HG03432 (cell line): ENCODE data around the gene GPLD1.

Experiments used
- ATAC-seq: cut with Tn5 transposase; IDR thresholded peaks from one replicate; pipeline ENCODE4 v1.9.1; 2021; ENCODE audit warnings: mild to moderate bottlenecking, moderate library complexity; ENCODE audit not compliant: unreplicated experiment

GPLD1 gene

GRCh38 chr6:24455061-24455460 is 34.3 kb downstream of the GPLD1 start:
- ATAC-seq = no peak

DNA sequence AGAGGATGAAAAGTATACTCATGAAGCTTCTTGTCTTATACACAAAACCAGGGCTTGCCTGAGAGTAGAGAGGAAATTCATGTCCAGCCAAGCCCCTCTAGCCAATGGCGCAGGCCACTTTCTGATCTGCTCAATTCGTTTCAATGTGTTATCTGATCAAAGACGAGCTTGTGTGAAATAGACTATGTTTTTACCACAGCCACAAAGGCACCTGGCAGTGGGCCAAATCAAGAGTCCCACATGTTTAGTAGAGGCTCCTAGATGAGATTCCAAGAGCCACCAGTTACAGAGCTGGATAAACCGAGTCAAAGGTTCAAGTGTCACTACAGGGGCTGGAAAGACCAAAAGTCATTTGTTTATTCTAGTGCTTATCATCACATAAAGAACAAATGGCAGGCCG is 34.9 kb downstream of the GPLD1 start:
- no peak for ATAC-seq

DNA sequence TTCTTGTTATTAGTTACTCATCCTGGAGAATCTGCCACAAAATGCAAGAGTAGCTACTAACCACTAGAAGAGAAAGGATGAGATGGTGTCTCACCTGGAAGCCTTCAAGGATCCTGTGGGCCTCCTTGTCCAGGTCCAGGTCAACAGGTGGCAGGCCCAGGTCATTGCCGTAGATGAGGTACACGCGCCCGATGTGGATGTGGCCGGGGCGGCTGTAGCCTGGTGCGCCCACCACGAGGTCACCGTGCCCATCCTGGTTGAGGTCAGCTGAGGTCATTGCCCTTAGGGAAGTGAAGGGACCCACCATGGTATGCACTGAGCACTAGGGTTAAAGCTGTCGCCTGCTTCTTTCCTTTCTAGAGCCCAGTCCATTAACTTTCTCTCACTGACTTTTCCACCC is 35.5 kb downstream of the GPLD1 start:
- no peak for ATAC-seq

- ATAC-seq = no peak
Measured at GRCh38 chr6:24451581-24452388, 37.6 kb downstream of the GPLD1 start.

DNA sequence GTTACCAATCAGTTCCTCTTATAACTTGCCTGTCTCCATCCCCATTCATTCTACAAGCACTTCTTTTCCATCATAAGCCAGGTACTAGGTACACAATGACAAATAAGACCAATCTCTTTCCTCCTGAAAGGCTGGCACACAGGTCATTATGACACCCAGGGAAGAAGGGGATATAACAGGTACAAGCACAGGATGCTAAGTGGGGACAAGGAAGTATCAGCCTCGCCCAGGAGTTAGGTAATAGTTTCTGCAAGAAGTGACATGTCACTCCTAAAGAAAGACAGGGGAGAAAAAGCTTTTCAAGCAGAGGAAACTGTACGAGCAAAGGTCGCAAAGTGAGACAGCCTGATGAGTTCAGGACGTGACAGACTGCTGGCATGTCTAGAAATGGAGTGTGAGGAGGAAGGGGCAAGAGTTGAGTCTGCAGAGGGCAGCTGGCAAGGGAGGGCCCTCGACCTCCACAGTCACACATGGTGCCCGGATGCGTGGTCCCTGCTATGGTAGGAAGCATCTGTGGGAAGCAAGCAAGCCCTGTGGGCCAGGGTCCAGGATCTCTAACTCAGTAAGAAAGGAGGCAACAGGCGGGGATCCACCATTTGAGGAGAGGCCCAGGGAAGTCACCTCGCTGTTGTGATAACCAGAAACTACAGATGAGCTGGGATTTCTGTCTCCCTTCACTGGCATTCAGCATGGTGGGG is 40.4 kb downstream of the GPLD1 start:
- no peak for ATAC-seq

GRCh38 chr6:24448396-24448795 is 41.0 kb downstream of the GPLD1 start:
- no peak for ATAC-seq

GRCh38 chr6:24446670-24447069 is 42.7 kb downstream of the GPLD1 start:
- ATAC-seq = no peak

DNA sequence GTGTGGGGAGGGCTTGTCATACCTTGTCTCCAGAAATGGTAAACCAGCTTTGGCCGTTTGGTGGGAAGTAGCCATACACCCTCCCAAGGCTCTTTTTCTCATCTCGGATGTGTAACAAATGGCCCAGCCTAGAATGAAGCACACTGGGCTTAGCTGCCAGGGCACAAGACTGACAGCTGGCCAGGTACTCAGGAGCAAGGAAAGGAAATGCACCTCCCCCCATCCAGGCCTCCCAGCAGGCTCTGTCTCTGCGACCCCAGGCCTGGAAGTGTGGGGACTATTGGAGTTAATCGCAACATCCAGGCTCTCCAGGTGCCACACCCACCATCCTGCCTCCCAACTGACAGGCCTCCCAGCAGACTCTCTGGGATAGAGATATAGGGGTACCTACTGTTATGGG is 43.7 kb downstream of the GPLD1 start:
- no peak for ATAC-seq

- no peak for ATAC-seq
Measured at GRCh38 chr6:24444588-24444987, 44.8 kb downstream of the GPLD1 start.

- no peak for ATAC-seq
Measured at GRCh38 chr6:24441599-24441904, 47.8 kb downstream of the GPLD1 start.

DNA sequence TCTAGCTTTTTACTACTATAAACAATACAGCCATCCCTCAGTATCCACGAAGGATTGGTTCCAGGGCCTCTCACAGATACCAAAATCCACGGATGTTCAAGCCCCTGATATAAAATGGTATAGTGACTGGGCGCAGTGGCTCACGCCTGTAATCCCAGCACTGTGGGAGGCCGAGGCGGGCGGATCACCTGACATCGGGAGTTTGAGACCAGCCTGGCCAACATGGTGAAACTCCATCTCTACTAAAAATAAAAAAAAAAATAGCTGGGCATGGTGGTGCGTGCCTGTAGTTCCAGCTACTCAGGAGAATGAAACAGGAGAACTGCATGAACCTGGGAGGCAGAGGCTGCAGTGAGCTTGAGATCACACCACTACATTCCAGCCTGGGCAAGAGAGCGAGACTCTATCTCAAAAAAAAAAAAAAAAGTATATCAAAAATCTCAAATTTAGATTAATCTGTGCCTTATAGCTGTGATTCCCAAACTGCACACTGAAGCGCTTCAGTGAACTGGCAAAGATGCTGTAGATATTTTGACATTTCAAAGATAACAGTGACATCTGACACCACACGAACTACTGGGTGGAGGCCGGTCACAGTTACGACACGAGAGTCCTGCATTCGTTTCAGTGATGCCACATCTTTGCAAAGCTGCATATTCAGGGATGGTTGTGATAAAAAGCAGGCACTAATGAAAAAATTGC is 48.3 kb downstream of the GPLD1 start:
- ATAC-seq = no peak

DNA sequence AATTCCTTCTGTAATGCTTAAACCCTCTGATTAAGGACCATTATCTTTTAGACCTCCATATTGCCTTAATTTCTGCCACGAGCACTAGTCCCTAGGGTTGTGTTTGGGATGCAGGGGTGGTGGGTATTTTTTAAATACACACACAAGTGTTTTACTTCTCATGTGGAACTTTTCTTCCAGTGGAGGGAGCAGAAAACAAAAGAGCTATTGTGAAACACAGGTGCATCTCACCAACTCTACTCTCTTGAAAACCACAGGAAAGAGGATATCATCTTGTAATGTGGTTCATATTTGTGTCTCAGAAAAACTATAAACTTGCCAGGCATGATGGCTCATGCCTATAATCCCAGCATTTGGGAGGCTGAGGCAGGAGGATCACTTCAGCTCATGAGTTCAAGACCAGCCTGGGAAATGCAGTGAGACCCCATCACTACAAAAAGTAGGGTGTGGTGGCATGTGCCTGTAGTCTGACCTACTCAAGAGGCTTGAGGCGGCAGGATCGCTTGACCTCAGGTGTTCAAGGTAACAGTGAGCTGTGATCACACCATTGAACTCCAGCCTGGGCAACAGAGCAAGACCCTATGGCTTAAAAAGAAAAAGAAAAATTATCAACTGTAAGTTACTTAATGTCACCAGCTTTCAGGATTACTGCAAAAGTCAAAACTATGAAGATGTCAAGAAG is 49.4 kb downstream of the GPLD1 start:
- ATAC-seq = no peak

DNA sequence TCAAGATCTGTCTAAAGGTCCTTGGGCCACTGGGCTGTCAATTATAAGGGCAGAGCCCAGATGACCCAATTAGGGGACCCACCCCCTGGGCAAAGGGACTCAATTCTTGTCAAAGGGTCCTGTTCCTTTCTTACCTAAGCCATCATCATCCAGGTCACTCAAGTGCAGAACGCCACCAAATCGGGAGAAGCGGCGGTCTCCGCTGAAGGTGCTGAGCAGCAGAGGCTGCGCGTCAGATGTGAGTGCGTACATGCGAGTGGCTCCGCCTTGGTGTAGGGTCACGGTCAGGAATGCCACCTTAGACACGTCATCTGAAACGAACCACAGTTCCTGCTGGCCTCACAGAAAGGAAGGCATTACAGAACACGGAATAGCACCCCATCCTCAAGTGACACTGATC is 52.4 kb downstream of the GPLD1 start:
- no peak for ATAC-seq

- no peak for ATAC-seq
Measured at GRCh38 chr6:24432611-24433010, 56.8 kb downstream of the GPLD1 start.

DNA sequence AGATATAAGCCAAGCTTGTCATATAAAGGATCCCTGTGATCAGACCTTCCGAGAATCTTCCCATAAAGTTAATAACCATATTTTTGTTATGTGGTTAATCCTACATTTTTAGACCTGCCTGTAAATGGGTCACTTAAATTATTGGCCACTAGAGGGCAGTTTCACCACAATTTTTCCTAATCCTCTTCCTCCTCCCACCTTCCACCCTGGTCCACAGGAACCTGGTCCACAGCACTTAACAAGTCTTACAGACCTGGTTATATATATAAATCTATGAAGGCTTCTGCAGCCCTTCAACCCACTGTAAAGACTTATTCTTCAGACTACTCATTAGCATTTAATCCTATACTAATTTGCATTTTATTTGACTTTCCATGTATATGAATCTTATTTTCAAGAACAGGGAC is 58.3 kb downstream of the GPLD1 start:
- ATAC-seq = no peak

DNA sequence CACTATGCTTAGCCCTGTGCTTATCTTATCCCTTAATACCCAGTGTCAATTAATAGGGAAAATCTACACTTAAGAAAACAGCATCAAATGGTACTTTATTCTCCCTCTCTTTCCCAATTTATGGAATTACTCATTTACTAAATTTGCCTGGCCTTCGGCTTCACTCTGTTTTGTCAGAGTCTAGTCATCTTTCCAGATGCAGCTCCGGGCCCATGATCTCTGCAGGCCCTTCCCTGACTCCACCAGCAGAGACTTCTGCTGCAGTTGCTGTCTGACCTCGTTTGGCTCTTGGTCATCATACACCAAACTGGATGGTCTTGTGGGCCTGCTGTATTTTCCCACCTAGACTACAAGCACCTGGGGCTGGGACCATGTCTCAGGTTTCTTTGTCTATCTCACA is 59.3 kb downstream of the GPLD1 start:
- ATAC-seq = no peak

GRCh38 chr6:24429146-24429545 is 60.2 kb downstream of the GPLD1 start:
- ATAC-seq = no peak

GRCh38 chr6:24428615-24429014 is 60.8 kb downstream of the GPLD1 start:
- no peak for ATAC-seq

DNA sequence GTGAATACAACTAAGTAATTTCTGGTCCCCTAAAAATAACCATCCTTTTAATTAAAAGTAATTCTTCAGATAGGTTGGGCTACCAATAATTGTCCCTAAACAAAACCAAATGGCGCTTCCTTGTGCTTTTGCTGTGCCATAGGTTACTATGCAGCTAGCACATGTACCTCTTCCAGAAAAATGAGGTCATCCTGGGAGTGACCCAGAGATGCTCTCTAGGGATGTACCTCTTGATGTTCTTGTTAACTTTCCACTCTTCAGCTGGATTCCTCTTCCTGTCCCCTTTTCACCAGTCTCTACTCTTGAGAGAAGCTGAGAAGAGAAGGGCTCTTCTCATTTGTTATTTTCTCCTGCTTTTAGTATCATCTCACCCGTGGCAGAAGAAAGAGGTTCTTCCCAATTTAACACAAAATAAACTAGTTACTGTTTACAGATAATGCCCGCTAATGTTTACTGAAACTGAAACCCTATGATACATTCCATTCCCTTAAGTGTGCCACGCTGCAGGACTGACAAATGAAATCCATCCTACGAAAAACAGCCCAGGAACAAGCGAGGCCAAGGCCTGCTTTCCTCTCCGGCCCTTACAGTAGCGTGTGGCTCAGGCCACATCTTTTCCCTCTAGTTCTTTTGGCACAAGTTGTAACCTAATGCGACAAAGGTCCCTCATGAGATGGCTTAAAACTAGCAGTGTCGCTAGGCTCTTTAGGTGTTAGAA is 62.5 kb downstream of the GPLD1 start:
- no peak for ATAC-seq

GRCh38 chr6:24425091-24425490 is 64.3 kb downstream of the GPLD1 start:
- no peak for ATAC-seq

- no peak for ATAC-seq
Measured at GRCh38 chr6:24419526-24419925, 69.9 kb downstream of the GPLD1 start.
